HG03103 (cell line): ENCODE results near the gene STEEP1.

Source experiments
- ATAC-seq: cut with Tn5 transposase; IDR thresholded peaks from one replicate; pipeline ENCODE4 v1.9.1; 2021; ENCODE audit warnings: low read depth; ENCODE audit not compliant: unreplicated experiment

The STEEP1 gene

DNA sequence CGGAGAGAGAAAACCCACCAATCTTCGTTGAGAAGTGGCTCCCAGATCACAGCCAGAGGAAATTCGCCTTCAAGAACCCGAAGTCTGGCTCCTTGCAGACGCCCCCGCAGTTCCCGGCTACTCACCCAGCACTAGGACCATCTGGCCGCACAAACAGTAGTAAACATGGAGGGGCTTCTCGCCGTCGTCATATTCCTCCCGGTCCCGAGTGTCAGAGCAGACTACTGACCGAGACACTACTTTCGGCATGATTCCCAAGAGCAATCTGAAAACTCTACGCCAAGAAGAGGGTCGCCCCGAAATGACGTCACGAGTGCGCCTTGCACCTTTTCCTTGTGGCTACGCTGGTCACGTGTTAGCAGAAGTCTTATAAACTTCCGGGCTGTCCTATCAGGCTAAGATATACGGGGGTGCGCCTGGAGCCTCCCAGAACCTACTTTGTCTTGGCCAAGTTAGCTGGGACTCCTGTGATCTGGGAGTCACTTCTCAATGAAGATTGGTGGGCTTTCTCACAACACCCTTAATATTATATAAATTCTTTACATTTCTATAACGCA, at the start of gene STEEP1:
Gene STEEP1 (minus strand): TSS at position 303 of the 557 bp plus-strand sequence. CDS start 54 bp downstream, at position 249.
- ATAC-seq = no peak

DNA sequence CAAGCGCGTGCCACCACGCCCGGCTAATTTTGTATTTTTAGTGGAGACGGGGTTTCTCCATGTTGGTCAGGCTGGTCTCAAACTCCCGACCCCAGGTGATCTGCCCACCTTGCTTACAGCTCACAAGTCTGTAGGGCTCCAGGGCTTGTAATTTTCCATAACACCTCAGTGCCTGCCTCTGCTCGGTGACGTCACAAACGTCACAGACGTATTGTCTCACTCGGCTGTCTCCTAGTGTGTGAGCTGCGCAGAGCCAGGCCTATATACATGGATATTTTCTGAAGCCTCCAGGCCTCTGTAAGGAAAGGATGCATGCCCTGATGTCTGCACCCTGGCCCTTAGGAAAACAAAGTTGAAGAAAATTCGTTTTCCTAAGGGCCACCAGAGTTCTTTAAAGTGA, 49.6 kb upstream of the STEEP1 start:
- no peak for ATAC-seq

DNA sequence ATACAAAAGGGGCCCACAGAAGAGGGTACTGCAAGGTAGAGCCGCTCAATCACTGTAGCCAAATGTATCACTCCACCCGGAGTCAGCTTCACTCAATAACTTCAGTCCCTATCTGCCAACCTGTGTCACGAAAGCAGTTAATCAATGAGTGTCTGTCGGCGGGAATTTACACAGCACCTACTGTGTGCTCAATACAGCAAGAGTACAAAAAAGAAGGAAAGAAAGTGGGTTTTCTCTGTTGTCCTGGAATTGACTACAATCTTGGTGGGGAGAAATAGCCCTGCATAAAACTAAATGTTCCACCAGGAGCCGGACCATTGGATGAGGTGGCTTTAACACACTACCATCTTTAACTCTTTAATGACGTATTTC, 41.8 kb upstream of the STEEP1 start:
- ATAC-seq = no peak

DNA sequence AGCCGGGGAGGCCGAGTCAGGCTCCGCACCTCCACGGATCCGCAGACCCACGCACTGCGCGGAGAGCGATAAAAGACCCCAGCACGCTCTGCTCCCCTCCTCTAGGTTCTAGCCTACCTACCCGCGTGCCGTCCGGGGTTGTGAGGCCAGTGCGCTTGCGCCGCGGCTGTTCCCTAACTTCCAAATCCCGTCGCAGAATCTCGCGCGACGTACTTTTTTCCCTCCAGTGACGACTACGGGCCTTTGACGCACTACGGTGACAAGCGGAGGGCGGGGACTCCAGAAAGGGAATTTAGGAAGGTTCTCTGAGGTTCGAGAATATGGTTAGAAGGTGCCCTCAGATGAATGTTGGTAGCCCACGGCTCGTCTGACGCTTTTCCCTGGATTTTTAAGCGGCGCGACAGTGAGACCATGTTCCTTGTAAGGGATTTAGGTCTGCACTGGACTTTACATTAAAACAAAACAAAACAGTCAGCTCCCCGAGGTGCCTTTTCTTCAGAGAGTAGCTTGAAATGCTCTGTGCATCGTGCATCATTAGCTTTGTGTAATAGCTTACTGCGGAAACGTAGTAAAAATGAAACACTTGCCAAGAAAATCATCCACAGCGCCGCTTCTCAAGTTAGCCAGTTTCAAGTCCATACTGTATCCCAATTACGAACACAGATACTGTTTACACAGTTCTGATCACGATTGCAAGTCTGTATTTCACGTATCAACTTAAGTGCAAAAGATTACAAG, 41.2 kb upstream of the STEEP1 start, which contains the start of gene NKRF:
Gene NKRF (minus strand): TSS at position 145 of the 738 bp plus-strand sequence.
- peak; percentile 79 for ATAC-seq

- ATAC-seq = peak; percentile 20
These were observed 40.5 kb upstream of the STEEP1 start for GRCh38 chrX:119605464-119606279.

GRCh38 chrX:119604766-119605463, 39.7 kb upstream of the STEEP1 start:
- ATAC-seq = no peak

GRCh38 chrX:119602701-119603255, 37.6 kb upstream of the STEEP1 start:
- no peak for ATAC-seq

DNA sequence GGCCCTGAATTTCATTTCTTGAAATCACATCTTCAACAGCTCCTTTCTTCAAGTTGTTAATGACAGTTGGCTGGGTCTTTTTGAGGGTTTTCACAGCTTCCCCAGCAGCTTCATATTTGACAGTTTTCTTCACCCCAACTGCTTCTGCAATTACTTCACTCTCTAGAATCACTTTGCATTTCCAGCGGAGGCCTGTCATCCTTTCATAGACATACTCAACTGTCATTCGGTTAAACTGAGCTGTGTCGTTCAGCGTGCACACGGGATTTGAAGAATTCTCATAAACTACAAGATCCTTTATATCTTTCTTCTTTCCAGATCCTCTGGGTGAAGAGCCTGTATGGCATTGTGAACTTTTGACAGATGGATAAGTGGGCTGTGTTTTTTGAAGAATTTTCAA, 24.6 kb upstream of the STEEP1 start:
- ATAC-seq = no peak

- ATAC-seq = no peak
These were observed 18.3 kb upstream of the STEEP1 start for GRCh38 chrX:119583431-119584059.

DNA sequence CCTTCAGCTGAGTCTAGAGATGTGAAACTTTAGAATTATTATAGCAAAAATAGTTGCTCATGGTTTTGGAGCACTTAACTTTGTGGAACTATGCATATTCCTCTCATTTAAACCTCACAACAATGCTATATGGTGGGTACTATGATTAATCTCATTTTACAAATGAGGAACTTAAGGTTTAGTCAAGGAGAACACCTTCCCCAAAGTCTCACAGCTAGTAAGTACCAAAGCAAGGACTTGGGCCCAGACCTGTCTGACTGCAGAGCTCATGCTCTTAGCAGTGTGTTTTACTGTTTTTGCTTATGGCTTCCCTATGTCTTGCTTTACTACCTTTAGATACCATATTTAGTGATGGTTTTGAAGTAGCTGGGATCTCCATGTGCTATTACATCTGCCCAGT, 14.2 kb upstream of the STEEP1 start:
- ATAC-seq = no peak

- peak; percentile 73 for ATAC-seq
These were observed 9.4 kb upstream of the STEEP1 start, which contains the start of gene UBE2A for GRCh38 chrX:119574394-119575266. Gene UBE2A, plus strand, starts transcription at chrX:119574563. Its CDS starts 149 bp downstream, at chrX:119574712.

DNA sequence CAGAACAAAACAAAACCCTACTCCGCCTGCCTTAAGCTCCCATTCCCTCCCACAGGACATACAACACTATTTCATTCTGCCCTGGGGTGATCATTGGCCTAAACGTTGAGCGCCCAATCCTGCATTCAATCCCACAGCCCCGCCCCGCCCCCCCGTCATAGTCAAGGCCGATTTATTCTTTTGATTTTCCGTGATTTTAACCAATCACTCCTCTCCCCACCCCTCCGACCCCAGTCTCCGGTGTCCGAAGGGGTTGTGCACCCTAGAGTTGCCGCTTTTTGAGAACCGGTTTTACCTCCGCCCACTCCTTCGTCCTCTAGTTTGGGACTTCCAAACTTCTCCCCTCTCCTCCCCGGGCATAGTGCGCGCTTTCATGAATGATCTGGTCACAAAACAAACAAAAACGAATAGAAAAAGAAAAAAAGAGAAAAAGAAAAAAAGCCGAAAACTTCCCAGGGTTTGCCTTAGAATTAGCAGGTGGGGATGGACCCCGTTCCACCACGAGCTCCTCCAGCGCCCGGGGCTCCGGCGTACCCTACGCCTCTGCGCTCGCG, 8.7 kb upstream of the STEEP1 start:
- ATAC-seq = peak; percentile 6

- no peak for ATAC-seq
These were observed 8.0 kb upstream of the STEEP1 start for GRCh38 chrX:119573222-119573621.

- ATAC-seq = no peak
These were observed 5.2 kb upstream of the STEEP1 start for GRCh38 chrX:119570351-119570835.

GRCh38 chrX:119552508-119552907, 12.7 kb downstream of the STEEP1 start:
- ATAC-seq = no peak

DNA sequence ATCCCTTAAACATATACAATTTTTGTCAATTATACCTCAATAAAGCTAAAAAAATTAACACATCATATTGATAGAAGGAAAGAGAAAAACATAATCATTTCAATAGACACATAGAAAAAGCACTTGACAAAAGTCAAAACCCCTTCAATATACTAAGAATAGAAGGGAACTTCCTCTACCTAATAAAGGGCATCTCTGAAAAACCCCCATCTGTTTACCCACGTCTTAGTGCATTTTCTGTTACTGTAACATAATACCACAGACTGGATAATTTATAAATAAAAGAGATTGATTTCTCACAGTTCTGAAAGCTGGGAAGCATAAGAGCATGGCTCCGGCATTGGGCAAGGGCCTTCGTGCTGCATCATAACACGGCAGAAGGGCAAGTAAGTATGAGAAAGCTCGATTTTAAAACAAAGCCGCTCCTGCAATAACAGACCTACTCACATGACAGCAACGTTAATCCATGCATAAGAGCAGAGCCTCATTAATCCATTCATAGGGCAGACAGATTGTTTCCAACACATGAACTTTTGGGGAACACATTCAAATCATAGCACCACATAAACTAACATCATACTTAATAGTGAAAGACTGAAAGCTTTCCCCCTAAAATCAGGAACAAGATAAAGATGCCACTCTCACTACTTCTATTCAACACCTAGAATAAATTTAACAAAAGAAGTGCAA, 15.7 kb downstream of the STEEP1 start:
- no peak for ATAC-seq

- no peak for ATAC-seq
These were observed 24.0 kb downstream of the STEEP1 start for GRCh38 chrX:119541188-119541587.

DNA sequence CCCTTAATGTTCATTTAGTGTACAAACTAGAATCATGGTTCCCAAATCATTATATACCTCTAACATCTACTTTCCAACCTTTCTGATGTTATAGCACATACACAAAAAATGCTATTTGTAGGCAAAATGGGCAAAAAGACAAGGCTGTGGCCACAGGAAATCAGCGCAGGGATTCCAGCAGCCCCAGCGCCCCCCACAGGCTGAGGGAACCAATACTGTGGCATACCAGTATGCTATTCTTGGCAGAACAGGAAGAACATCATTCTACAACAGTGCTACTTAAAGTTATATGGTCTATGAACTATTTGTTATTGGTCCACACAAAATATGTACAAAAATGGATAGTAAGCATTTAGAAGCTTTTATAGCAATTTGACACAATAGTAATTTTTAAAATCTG, 25.3 kb downstream of the STEEP1 start:
- ATAC-seq = no peak
